GM21576 (cell line): ENCODE data around the gene TOPAZ1.

Experiments
- ATAC-seq: cut with Tn5 transposase; IDR thresholded peaks from one replicate; pipeline ENCODE4 v1.9.1; 2021; ENCODE audit warnings: mild to moderate bottlenecking, moderate library complexity; ENCODE audit not compliant: unreplicated experiment

TOPAZ1 gene

GRCh38 chr3:44242721-44243120 is 1.0 kb downstream of the TOPAZ1 start:
- ATAC-seq = no peak

- ATAC-seq = no peak
Observed at GRCh38 chr3:44248152-44248551, 6.5 kb downstream of the TOPAZ1 start.

GRCh38 chr3:44252332-44252959 is 10.8 kb downstream of the TOPAZ1 start:
- no peak for ATAC-seq

GRCh38 chr3:44259404-44259803 is 17.7 kb downstream of the TOPAZ1 start:
- no peak for ATAC-seq

DNA sequence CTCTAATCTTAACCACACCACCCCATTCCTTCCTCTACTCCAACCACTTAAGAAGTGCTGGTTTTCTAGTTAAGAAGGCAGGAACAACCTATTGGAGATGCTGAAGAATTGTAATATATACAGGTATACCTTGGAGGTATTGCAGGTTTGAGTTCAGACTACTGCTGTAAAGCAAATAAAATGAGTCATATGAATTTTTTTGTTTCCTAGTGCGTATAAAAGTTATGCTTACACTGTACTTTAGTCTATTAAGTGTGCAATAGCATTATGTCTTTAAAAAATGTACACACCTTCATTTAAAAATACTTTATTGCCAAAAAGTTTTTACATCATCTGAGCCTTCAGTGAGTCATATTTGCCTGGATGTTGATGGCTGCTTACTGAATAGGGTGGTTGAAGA is 22.5 kb downstream of the TOPAZ1 start:
- no peak for ATAC-seq

DNA sequence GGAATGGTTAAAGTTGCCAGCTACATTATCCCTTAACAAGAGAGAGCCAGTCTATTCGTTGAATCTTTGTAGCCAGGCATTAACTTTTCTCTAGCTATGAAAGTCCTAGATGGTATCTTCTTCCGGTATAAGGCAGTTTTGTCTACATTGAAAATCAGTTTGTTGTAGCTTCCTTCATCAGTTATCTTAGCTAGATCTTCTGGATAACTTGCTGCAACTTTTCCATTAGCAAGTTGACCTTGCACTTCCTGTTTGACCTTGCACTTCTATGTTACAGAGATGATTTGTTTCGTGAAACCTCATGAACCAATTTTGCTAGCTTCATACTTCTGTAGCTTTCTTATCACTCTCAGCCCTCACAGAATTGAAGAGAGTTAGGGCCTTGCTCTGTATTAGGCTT is 24.1 kb downstream of the TOPAZ1 start:
- ATAC-seq = no peak

DNA sequence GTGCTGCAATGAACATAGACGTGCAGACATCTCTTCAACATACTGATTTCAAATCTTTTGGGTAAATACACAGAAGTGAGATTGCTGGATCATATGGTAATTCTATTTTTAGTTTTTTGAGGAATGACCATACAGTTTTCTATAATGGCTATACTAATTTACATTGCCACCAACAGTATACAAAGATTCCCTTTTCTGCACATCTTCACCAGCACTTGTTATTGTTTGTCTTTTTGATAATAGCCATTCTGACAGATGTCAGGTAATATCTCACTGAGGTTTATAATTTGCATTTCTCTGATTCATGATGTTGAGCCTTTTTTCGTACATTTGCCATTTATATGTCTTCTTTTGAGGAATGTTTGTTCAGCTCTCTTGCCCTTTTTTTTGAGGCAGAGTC is 30.5 kb downstream of the TOPAZ1 start:
- ATAC-seq = no peak

- ATAC-seq = no peak
Observed at GRCh38 chr3:44277925-44278324, 36.2 kb downstream of the TOPAZ1 start.

DNA sequence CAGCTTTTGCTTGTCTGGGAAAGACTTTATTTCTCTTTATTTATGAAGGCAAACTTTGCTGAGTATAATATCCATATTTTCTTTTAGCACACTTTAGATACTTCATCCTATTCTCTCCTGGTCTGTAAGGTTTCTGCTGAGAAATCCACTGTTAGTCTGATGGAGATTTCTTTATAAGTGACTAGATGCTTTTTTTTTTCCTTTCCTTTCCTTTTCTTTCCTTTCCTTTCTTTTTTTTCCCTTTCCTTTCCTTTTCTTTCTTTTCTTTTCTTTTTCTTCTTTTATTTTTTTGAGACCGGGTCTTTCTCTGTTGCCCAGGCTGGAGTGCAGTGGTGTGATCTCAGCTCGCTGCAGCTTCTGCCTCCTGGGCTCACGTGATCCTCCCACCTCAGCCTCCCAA is 38.4 kb downstream of the TOPAZ1 start:
- ATAC-seq = no peak

DNA sequence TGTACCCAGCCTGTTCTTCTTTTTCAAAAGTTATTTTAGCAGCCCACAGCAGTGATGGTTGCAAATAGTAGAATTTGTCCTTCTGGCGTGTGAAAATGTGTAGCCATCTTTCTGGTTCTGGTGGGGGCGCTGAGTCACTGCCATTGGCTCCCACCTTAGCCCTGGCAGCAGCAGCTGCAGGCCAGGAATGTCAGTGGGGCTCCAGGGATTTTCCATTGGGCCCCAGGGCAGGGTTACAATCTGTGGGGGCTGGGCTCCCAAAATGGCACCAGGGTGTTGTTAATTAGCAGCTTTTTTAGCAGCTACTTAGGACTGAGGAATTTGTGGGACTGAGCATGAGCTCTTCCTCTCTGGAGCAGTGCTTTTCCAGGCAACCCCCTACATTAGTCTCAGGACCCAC is 38.9 kb downstream of the TOPAZ1 start:
- no peak for ATAC-seq

GRCh38 chr3:44284949-44285348 is 43.3 kb downstream of the TOPAZ1 start:
- ATAC-seq = no peak

DNA sequence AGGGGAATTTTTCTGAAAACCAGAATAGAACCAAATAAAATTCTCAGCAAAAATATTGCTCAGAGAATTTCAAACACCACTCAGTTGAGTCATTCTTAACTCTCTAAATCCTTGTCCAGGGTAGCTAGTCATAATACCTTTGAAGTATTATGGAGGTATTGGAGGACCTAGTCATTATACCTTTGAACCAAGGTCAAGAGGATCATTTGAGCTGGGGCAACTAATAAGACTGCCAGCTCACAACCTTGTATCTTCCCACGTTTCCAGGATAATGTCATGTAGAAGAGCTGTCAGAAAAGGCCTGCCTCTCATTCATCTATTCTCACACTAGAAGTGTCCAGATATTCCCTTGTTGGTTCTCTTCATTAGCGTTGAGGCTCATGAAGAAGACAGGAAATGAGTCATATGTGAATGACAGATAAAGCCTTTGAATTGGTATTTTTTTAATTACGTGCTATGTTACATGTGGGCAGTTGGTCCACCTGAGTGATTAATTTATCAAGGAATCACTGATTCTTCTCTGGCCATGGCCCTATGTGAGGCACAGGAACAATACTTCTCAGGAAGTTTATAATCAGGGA is 48.3 kb downstream of the TOPAZ1 start:
- ATAC-seq = no peak

DNA sequence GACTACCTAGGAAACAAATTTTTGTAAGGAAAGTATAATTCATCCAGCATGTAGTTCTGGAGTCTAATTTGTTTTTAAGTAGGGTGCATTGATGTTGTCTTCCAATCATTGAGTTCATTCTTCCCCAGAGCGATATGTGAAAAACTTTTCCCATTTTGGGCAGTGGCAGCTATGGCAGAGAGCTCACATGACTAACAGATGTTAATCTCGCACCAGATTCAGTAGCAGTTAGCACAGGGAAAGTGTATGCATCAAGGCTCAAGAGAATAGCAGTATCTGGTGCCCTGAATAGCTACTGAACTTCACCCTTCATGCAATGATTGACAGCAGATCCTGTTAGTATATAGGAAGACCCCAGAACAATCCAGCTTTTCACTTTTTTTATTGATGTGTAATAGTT is 50.6 kb downstream of the TOPAZ1 start:
- no peak for ATAC-seq

DNA sequence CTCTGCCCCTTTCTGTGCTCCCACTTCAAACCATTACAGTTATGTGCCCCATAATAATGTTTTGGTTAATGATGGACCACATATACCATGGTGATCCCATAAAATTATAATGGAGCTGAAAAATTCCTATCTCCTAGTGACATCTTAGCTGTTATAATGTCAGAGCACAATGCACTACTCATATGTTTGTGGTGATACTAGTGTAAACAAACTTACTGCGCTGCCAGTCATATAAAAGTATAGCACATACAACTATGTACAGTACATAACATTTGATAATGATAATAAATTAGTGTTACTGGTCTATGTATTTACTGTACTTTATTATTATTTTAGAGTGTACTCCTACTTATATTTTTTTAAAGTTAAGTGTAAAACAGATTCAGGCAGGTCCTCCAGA is 51.3 kb downstream of the TOPAZ1 start:
- no peak for ATAC-seq

DNA sequence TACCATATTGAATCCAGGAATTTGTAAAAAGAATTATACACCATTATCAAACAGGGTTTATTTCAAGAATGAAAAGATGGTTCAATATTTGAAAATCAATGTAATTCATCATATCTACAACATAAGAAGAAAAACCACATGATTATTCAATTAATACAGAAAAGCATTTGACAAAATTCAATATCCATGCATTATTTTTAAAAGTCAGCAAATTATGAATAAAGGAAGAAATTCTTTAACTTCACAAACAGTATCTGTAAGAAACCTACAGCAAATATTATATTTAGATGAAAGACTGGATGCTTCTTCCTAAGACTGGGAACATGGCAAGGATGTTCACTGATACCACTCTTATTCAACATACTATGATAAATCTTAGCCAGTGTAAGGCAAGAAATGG is 55.6 kb downstream of the TOPAZ1 start:
- no peak for ATAC-seq

GRCh38 chr3:44301746-44302145 is 60.1 kb downstream of the TOPAZ1 start:
- no peak for ATAC-seq

DNA sequence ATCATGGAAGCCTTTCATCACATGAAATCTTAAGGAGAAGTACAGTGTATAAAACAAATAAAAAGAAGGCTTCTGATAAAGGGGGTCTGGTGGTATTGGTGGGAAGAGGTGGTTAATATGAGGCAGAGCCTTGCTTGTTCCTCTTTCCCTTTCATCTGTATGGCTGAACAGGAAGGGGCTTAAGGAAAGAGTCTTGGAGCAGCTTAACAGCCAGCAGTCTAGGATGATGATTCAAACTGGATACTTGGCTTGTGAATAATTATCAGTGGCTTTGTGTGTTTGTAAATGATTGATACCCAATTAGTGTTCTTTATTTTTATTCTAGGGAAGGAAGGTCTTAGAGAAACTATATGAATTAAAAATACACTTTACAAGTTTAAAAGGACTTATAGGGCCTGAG is 67.8 kb downstream of the TOPAZ1 start:
- ATAC-seq = no peak

DNA sequence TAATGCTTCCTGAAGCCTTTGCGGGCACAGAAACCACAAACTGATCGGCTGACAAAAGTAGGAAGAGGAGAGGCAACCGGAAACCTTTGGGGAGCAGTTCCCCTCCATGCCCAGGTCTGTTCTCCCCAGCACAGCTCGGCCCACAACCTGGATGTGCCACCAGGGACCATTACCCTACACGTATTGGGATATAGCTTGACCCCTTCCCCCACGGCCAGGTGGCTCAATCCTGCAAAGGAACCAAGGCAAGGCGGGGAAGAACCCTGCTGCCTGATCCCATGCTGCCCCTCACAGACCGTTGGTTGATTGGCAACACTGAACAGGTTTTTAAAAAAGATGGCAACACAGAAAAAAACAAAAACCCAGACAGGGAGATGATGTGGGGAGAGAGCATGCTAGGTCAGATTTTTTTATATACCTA is 77.2 kb downstream of the TOPAZ1 start:
- ATAC-seq = no peak

GRCh38 chr3:44321335-44321734 is 79.6 kb downstream of the TOPAZ1 start:
- no peak for ATAC-seq

GRCh38 chr3:44323341-44323955 is 81.8 kb downstream of the TOPAZ1 start:
- no peak for ATAC-seq

DNA sequence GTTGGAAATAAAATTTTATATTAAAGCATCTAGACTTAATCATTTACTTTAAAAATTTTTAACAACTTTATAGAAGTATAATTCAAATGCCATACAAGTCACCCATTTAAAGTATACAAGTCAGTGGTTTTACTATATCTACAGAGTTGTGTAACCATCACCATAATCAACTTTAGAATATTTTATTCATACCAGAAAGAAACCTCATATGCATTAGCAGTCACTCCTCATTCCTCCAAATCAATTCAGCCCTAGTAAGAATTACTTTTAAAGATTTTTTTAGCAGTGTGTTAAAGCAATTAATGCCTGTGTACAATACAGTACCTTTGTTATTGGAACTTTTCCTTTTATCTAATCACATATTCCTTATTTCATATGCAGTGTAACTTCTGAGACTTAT is 82.9 kb downstream of the TOPAZ1 start:
- no peak for ATAC-seq

GRCh38 chr3:44326019-44326418 is 84.3 kb downstream of the TOPAZ1 start:
- ATAC-seq = no peak

DNA sequence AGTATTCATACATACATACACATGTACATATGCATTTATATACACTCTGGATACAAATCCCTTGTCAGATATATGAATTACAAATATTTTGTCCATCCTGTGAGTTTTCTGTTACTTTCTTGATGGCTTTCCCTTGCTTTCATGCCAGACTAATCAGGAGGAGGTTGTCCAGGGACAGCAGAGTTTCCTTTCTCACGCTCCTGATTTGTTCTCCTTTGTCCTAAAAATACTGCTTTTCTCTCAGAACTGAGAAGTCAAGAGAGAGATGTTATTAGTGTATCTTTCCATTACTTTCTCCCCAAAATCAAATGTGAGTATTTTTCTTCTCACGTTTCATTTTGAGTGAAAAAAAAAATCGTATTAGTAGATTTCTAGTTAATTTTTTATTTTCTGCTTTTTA is 84.8 kb downstream of the TOPAZ1 start:
- ATAC-seq = no peak
